HEK293 (cell line): ENCODE measurements around the gene ABHD16A.

ENCODE experiments used
- CTCF ChIA-PET: fragments of 350-600 bp; formaldehyde crosslinking; extraction: SDS; loops from one replicate; lab custom pipeline; 2021; ENCODE audit warnings: antibody characterized with exemption; lab: Yijun Ruan, JAX
- POLR2A ChIA-PET: fragments of 300-600 bp; formaldehyde crosslinking; extraction: SDS; loops from one replicate; lab custom pipeline; 2020; ENCODE audit warnings: antibody characterized with exemption, inconsistent platforms; lab: Yijun Ruan, JAX
- H3K27ac ChIP-seq: fragments of 200-500 bp; sonication (Bioruptor generic); 2 replicates; pipeline ENCODE4 v1.5.1; 2014; ENCODE audit warnings: low read depth, low read length, control low read depth, inconsistent platforms; ENCODE audit errors: extremely low read depth
- H3K36me3 ChIP-seq, 2 experiments: fragments of 200-500 bp in 1 of 2; sonication (Bioruptor generic) in 1 of 2; 1 replicate in 1 of 2; 2 replicates in 1 of 2; pipeline ENCODE4 v1.5.1; 2014 to 2017; ENCODE audit warnings: inconsistent platforms in 2 of 2, low read length in 2 of 2; ENCODE audit not compliant: control insufficient read depth in 2 of 2, insufficient read depth in 1 of 2
- H3K4me1 ChIP-seq: fragments of 200-500 bp; sonication (Bioruptor generic); 2 replicates; pipeline ENCODE4 v1.5.1; 2014; ENCODE audit warnings: mild to moderate bottlenecking, low read length, inconsistent platforms; ENCODE audit not compliant: control insufficient read depth, insufficient read depth
- H3K4me3 ChIP-seq: 2 replicates; pipeline ENCODE4 v1.5.1; 2011; ENCODE audit warnings: low read depth, mild to moderate bottlenecking, control low read depth, low read length, moderate library complexity
- H3K9me3 ChIP-seq: fragments of 200-500 bp; sonication (Bioruptor generic); 2 replicates; pipeline ENCODE4 v1.5.1; 2014; ENCODE audit warnings: low read depth, low read length, inconsistent platforms; ENCODE audit not compliant: control insufficient read depth, insufficient read depth
- BCL11A ChIP-seq: fragments of 450-650 bp; formaldehyde crosslinking; IDR thresholded peaks from 2 replicates; pipeline ENCODE4 v1.5.1; 2016; ENCODE audit warnings: low read depth, missing biosample characterization, missing genetic modification characterization
- CTCF ChIP-seq: fragments of 450-650 bp; formaldehyde crosslinking; IDR thresholded peaks from 2 replicates; pipeline ENCODE4 v1.5.1; 2016; ENCODE audit warnings: missing biosample characterization, missing genetic modification characterization
- MZF1 ChIP-seq: fragments of 450-650 bp; formaldehyde crosslinking; IDR thresholded peaks from 2 replicates; pipeline ENCODE4 v1.5.1; 2017; ENCODE audit warnings: missing biosample characterization, missing genetic modification characterization, borderline replicate concordance
- ZBTB11 ChIP-seq: fragments of 450-650 bp; formaldehyde crosslinking; conservative IDR thresholded peaks from 2 replicates; pipeline ENCODE4 v1.5.1; 2016; ENCODE audit warnings: low read depth, missing biosample characterization, missing genetic modification characterization
- ZFP41 ChIP-seq: fragments of 450-650 bp; formaldehyde crosslinking; IDR thresholded peaks from 2 replicates; pipeline ENCODE4 v1.5.1; 2016; ENCODE audit warnings: missing biosample characterization, missing genetic modification characterization, borderline replicate concordance
- ZNF211 ChIP-seq: fragments of 450-650 bp; formaldehyde crosslinking; IDR thresholded peaks from 2 replicates; pipeline ENCODE4 v1.5.1; 2016; ENCODE audit warnings: low read depth, missing biosample characterization, missing genetic modification characterization
- ZNF266 ChIP-seq: fragments of 450-650 bp; formaldehyde crosslinking; IDR thresholded peaks from 2 replicates; pipeline ENCODE4 v1.5.1; 2016; ENCODE audit warnings: missing biosample characterization, missing genetic modification characterization, low read depth
- ZNF362 ChIP-seq: fragments of 450-650 bp; formaldehyde crosslinking; IDR thresholded peaks from 2 replicates; pipeline ENCODE4 v1.5.1; 2016; ENCODE audit warnings: missing biosample characterization, missing genetic modification characterization
- ZNF521 ChIP-seq: fragments of 450-650 bp; formaldehyde crosslinking; IDR thresholded peaks from 2 replicates; pipeline ENCODE4 v1.5.1; 2017; ENCODE audit warnings: missing biosample characterization, mild to moderate bottlenecking, missing genetic modification characterization
- ZNF544 ChIP-seq: fragments of 450-650 bp; formaldehyde crosslinking; IDR thresholded peaks from 2 replicates; pipeline ENCODE4 v1.5.0; 2017; ENCODE audit warnings: missing biosample characterization, missing genetic modification characterization
- ZNF658 ChIP-seq: fragments of 450-650 bp; formaldehyde crosslinking; IDR thresholded peaks from 2 replicates; pipeline ENCODE4; 2016; ENCODE audit warnings: missing biosample characterization, missing genetic modification characterization
- TF ChIP-seq, protein P1 (sequence below): fragments of 450-650 bp; formaldehyde crosslinking; IDR thresholded peaks from 2 replicates; pipeline ENCODE4 v1.5.1; 2016; ENCODE audit warnings: missing biosample characterization, missing genetic modification characterization

Gene ABHD16A

GRCh38 chr6:31719001-31719400, 15.9 kb upstream of the ABHD16A start (continued):
- TF ChIP-seq ZBTB11 (tag by site-specific recombination): no peak

GRCh38 chr6:31718265-31718664, 15.1 kb upstream of the ABHD16A start:
- Histone ChIP-seq H3K4me3 (no peak overlapping the region), H3K36me3 (no peaks in the 10 kb centered on the region), H3K27ac (no peak overlapping the region), H3K4me1 (peaks cover 4% of the 10 kb centered on the region), H3K9me3 (no peaks in the 10 kb centered on the region)
- CTCF ChIA-PET: no interaction called here
- TF ChIP-seq ZNF658 (no peak), ZNF211 (tag by site-specific recombination) (no peak), ZFP41 (tag by site-specific recombination) (no peak), ZNF362 (tag by site-specific recombination) (no peak), ZNF266 (no peak), BCL11A (tag by site-specific recombination) (no peak), MZF1 (tag by site-specific recombination) (no peak), ZNF521 (tag by site-specific recombination) (no peak)
- TF ChIP-seq, protein P1, sequence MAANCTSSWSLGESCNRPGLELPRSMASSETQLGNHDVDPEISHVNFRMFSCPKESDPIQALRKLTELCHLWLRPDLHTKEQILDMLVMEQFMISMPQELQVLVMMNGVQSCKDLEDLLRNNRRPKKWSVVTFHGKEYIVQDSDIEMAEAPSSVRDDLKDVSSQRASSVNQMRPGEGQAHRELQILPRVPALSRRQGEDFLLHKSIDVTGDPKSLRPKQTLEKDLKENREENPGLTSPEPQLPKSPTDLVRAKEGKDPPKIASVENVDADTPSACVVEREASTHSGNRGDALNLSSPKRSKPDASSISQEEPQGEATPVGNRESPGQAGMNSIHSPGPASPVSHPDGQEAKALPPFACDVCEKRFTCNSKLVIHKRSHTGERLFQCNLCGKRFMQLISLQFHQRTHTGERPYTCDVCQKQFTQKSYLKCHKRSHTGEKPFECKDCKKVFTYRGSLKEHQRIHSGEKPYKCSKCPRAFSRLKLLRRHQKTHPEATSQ (tag by site-specific recombination): no peak
- POLR2A ChIA-PET: no interaction called here

GRCh38 chr6:31717499-31718222, 14.5 kb upstream of the ABHD16A start:
- Histone ChIP-seq H3K36me3 (no peaks in the 10 kb centered on the region), H3K4me1 (peaks cover 4% of the 10 kb centered on the region), H3K27ac (no peak overlapping the region), H3K9me3 (no peaks in the 10 kb centered on the region)
- TF ChIP-seq ZNF544 (tag by site-specific recombination) (no peak), CTCF (tag by site-specific recombination) (0 out of 2 replicates have a peak, but pooled peaks have one; percentile 30)
- TF ChIP-seq, all 188 proteins: peak for 1
- POLR2A ChIA-PET: no interaction called here
- CTCF ChIA-PET: interaction anchor here (0.7 kb wide), 1 partner anchor 23 kb away, joined by 3 read pairs; no protein-coding TSS in a partner anchor
- H3K4me3 ChIP-seq: no peak overlapping the region
